ENCODE data around the gene NDST4. TPM values are rescaled to one million over a fixed set of nuclear protein-coding genes. Genes with fewer than 3 reads are reported as not detected.

Gene NDST4
- total RNA-seq, 1 donor from 2014 or later: 1.5 TPM

DNA sequence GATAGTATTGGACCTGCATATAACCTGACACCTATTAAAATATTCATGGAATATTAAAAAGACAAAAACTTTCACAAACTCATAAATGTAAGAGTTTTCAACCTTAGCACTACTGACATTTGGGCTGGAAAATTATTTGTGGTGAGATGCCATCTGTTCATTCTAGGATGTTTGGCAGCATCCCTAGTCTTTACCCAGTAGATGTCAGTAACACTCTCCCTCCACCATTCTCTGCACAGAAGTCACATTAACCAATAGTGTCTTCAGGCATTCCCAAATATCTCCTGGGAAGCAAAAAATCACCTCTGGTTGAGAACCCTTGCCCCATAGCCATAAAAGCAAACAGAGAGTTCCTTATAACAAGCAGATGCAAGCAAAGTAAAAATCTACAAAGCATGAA, 41.4 kb upstream of the NDST4 start:
- Histone ChIP-seq H3K27me3 (no peaks in the 10 kb centered on the region), H2AFZ (replicated peaks) (peak overlapping the region; percentile 60), H3K27ac (no peak overlapping the region), H3K79me2 (ENCODE audit: low read depth) (no peaks in the 10 kb centered on the region), H3K4me1 (no peaks in the 10 kb centered on the region), H4K20me1 (ENCODE audit: low read depth) (no peaks in the 10 kb centered on the region), H3K9me3 (ENCODE audit: low read depth) (no peaks in the 10 kb centered on the region), H3F3A (ENCODE audit: low read depth) (no peaks in the 10 kb centered on the region), H3K36me3 (no peaks in the 10 kb centered on the region), H3K9ac (no peak overlapping the region), H3K4me3 (no peak overlapping the region), H3K4me2 (no peak overlapping the region)
- peak; percentile 41 for DNase-seq (ENCODE audit: low spot score)
- no peaks in the 10 kb centered on the region for H3K36me3 Mint-ChIP-seq
- TF ChIP-seq, protein P1, sequence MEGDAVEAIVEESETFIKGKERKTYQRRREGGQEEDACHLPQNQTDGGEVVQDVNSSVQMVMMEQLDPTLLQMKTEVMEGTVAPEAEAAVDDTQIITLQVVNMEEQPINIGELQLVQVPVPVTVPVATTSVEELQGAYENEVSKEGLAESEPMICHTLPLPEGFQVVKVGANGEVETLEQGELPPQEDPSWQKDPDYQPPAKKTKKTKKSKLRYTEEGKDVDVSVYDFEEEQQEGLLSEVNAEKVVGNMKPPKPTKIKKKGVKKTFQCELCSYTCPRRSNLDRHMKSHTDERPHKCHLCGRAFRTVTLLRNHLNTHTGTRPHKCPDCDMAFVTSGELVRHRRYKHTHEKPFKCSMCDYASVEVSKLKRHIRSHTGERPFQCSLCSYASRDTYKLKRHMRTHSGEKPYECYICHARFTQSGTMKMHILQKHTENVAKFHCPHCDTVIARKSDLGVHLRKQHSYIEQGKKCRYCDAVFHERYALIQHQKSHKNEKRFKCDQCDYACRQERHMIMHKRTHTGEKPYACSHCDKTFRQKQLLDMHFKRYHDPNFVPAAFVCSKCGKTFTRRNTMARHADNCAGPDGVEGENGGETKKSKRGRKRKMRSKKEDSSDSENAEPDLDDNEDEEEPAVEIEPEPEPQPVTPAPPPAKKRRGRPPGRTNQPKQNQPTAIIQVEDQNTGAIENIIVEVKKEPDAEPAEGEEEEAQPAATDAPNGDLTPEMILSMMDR (IDR thresholded peaks at IDR 0.05): peak; percentile 60
- no peak for TF ChIP-seq EZH2 (IDR thresholded peaks at IDR 0.05)
- H3K9me3 Mint-ChIP-seq: no peaks in the 10 kb centered on the region
- H3K27ac Mint-ChIP-seq: no peak overlapping the region
- H3K4me3 Mint-ChIP-seq: no peak overlapping the region
- H3K27me3 Mint-ChIP-seq (ENCODE audit: insufficient read depth, low read depth): no peaks in the 10 kb centered on the region
- no peaks in the 10 kb centered on the region for H3K4me1 Mint-ChIP-seq

DNA sequence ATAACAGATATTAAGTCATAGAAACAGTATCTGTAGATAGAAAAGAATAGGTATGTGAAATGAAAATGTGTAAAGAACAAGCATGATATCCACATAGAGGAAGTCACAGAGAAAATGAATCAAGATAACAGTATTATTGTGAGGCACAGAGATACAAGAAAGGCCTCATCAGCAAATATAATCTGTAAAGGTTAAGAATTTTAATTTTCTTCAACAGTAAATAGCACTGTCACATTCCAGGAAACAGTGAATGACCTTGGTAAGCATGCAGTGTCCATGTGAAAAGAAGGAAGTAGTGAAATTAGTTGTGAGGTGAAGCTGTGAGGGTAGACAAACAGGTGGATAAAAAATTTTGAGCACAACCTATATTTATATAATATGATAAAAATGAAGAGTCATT, 39.5 kb upstream of the NDST4 start:
- TF ChIP-seq, protein P1 (IDR thresholded peaks at IDR 0.05): no peak
- TF ChIP-seq EZH2phosphoT487 (IDR thresholded peaks at IDR 0.05): no peak
- no peak for TF ChIP-seq EZH2 (IDR thresholded peaks at IDR 0.05)
- H3K27ac Mint-ChIP-seq: no peak overlapping the region
- no peaks in the 10 kb centered on the region for H3K36me3 ChIP-seq
- H3K4me3 ChIP-seq: no peak overlapping the region
- no peaks in the 10 kb centered on the region for H3K9me3 Mint-ChIP-seq
- H3K4me1 Mint-ChIP-seq: no peaks in the 10 kb centered on the region
- H3K9me3 ChIP-seq (ENCODE audit: low read depth): no peaks in the 10 kb centered on the region
- no peaks in the 10 kb centered on the region for H3K27me3 Mint-ChIP-seq (ENCODE audit: insufficient read depth, low read depth)
- H3K27me3 ChIP-seq: no peaks in the 10 kb centered on the region
- no peaks in the 10 kb centered on the region for H3K79me2 ChIP-seq (ENCODE audit: low read depth)
- H3F3A ChIP-seq (ENCODE audit: low read depth): no peaks in the 10 kb centered on the region
- no peak overlapping the region for H3K4me2 ChIP-seq
- no peak for DNase-seq (ENCODE audit: low spot score)
- no peak overlapping the region for H3K27ac ChIP-seq
- no peaks in the 10 kb centered on the region for H4K20me1 ChIP-seq (ENCODE audit: low read depth)
- H3K4me1 ChIP-seq: no peaks in the 10 kb centered on the region
- H2AFZ ChIP-seq (replicated peaks): no peak overlapping the region
- H3K4me3 Mint-ChIP-seq: no peak overlapping the region
- H3K36me3 Mint-ChIP-seq: no peaks in the 10 kb centered on the region
- no peak overlapping the region for H3K9ac ChIP-seq

DNA sequence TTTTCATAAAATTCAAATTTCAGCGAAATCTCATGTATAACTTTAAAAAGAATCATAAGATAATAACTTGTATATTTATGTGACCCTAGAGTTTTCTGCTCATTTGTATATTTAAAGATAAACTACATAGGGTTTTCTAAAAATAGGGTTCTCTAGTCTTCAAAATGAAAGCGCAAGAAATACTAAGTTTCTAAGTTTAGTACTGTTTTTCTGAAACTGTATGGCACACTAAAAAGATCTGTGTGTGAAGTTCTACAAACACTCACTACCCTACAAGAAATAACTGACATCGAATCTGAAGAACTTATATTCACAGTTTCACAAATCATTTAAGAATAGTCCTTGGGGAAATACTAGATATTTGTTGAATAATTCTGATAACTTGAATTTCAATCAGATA, 38.7 kb upstream of the NDST4 start:
- no peak for DNase-seq (ENCODE audit: low spot score)
- H3K4me3 Mint-ChIP-seq: no peak overlapping the region
- Histone ChIP-seq H3K4me3 (no peak overlapping the region), H3K9me3 (ENCODE audit: low read depth) (no peaks in the 10 kb centered on the region), H2AFZ (replicated peaks) (no peak overlapping the region), H4K20me1 (ENCODE audit: low read depth) (no peaks in the 10 kb centered on the region), H3K9ac (no peak overlapping the region), H3K27ac (no peak overlapping the region), H3K36me3 (no peaks in the 10 kb centered on the region), H3K4me2 (no peak overlapping the region), H3K27me3 (no peaks in the 10 kb centered on the region), H3F3A (ENCODE audit: low read depth) (no peaks in the 10 kb centered on the region), H3K4me1 (no peaks in the 10 kb centered on the region), H3K79me2 (ENCODE audit: low read depth) (no peaks in the 10 kb centered on the region)
- H3K36me3 Mint-ChIP-seq: no peaks in the 10 kb centered on the region
- H3K4me1 Mint-ChIP-seq: no peaks in the 10 kb centered on the region
- no peak for TF ChIP-seq EZH2phosphoT487 (IDR thresholded peaks at IDR 0.05)
- H3K9me3 Mint-ChIP-seq: no peaks in the 10 kb centered on the region
- H3K27ac Mint-ChIP-seq: no peak overlapping the region
- no peaks in the 10 kb centered on the region for H3K27me3 Mint-ChIP-seq (ENCODE audit: insufficient read depth, low read depth)

DNA sequence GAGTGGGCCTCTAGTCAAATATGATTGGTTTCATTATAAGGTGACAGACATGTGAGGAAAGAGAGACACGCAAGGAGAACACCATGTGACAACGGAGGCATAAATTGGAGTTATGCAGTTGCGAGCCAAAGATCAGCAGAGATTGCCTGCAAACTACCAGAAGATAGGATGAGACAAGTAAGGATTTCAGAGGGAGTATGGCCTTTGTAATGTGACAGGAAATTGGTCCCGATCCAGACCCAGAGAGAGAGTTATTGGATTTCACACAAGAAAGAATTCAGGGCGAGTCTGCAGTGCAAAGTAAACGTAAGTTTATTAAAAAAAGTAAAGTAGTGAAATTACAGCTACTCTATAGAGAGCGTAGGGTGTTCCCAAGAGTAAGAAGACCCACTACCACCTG, 35.7 kb upstream of the NDST4 start:
- H3K36me3 Mint-ChIP-seq: no peaks in the 10 kb centered on the region
- no peak overlapping the region for H3K4me3 Mint-ChIP-seq
- no peak overlapping the region for H3K4me2 ChIP-seq
- H3K4me3 ChIP-seq: no peak overlapping the region
- no peaks in the 10 kb centered on the region for H3K27me3 ChIP-seq
- no peaks in the 10 kb centered on the region for H4K20me1 ChIP-seq (ENCODE audit: low read depth)
- TF ChIP-seq, protein P1 (IDR thresholded peaks at IDR 0.05): no peak
- TF ChIP-seq EZH2phosphoT487 (IDR thresholded peaks at IDR 0.05): no peak
- TF ChIP-seq EZH2 (IDR thresholded peaks at IDR 0.05): no peak
- peak overlapping the region; percentile 38 for H2AFZ ChIP-seq (replicated peaks)
- peaks cover 6% of the 10 kb centered on the region for H3K27me3 Mint-ChIP-seq (ENCODE audit: insufficient read depth, low read depth)
- no peaks in the 10 kb centered on the region for H3K79me2 ChIP-seq (ENCODE audit: low read depth)
- H3K36me3 ChIP-seq: no peaks in the 10 kb centered on the region
- no peak overlapping the region for H3K27ac Mint-ChIP-seq
- DNase-seq (ENCODE audit: low spot score): no peak
- H3K9ac ChIP-seq: no peak overlapping the region
- no peaks in the 10 kb centered on the region for H3K9me3 Mint-ChIP-seq
- H3K27ac ChIP-seq: no peak overlapping the region
- H3F3A ChIP-seq (ENCODE audit: low read depth): no peaks in the 10 kb centered on the region
- H3K9me3 ChIP-seq (ENCODE audit: low read depth): no peaks in the 10 kb centered on the region
- H3K4me1 ChIP-seq: no peaks in the 10 kb centered on the region
- no peaks in the 10 kb centered on the region for H3K4me1 Mint-ChIP-seq
